T-helper 2 cell treated with Interferon-gamma antibody and Interleukin-4, amounts not matched to agents 100 ng/mL and 5 ng/mL, for 36 hours (primary cell): ENCODE measurements around the gene WDR33. TPM values are rescaled to one million over a fixed set of nuclear protein-coding genes. Genes with fewer than 3 reads are reported as not detected.

Source experiments
- intact Hi-C: fragments of 100-400 bp; cut with micrococcal nuclease; formaldehyde crosslinking; loops from one replicate; pipeline ENCODE4 v1.15.1; 2023
- total RNA-seq: library from RNA; stranded (reverse); gene quantifications from 2 replicates; pipeline ENCODE4 v1.2.3, GENCODE V29; 2022

The WDR33 gene
- total RNA-seq, 1 donor from 2014 or later: 78.3 TPM

DNA sequence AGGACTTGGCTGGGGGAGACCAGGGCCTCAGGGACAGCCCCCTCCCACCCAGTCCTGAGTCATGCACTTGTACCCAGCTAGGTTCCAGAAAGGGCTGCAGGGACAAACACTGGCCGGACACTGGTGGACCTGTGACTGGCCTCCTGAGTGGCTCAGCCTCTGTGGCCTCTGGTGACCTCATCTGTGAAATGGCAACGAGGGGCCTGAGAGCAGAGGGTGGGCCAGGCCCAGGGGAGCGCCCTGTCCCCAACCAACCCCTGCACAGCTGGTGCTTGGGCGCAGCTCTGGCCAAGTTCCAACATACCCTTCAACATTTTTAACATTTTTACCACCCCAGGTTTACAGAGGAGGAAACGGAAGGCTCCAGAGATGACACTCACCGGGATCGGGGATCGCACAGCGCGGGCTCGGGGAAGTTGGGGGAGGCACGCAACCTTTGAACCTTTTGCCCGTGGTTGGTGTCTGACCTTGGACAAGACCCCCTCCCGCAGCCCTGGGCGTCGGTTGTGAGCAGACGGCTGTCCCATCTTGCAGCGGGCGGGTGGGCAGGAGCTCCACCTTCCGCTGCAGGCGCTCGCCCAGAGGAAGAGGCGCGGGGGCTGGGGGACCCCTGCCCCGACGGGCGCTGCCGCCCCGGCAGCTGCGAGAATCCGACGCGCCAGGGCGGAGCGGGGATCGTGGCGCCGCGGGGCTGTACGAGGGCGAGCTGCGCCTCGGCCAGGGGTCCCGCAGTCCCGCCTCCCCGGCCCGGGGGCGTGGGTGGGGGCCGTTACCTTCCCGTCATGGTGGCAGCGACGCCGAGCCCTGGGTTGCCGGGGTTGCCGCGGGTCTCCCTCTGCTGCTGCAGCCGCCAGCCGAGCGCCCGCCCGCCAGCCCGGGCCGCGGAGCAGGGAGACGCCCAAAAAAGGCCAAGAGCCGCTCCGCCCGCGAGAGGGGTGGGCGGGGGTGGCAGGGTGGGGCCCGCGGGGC lies 136.4 kb downstream of the WDR33 start:
- intact Hi-C loops: no loop called here

DNA sequence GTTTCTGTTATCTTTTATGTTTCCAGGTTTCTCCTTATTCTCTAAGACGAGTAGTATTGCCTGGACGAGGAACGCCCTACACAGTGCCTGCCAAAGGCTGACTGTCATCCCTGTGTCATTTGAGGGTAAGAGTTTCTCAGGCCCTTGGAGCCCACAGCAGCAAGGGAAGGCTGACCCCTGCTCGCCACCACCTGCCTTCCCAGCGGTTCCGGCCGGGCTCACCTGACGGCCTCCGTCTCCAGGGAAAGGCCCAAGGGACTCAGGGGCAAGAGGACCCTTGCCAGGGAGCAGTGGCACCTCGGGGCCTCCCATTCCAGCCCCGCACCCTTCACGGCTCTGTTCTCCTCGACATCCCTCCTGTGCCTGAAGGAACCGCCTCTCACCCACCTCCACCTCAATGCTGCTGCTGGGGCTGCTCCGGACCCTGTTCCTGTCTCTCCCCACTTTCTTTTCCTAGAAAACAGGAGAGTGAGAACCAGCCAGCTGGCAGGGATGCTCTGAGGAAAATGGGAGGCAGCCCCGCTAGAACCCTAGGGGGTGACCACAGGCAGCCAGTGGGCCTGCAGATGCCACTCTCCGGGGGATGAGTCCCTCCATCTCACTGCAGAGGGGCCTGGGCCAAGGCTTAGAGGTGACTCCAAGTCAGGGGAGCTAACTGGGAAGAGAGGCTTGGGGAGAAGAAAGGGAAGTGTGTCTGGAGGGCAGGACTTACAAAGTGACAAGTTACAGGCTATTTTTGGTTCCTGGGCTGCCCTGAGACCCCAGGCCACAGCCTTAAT lies 137.5 kb downstream of the WDR33 start:
- intact Hi-C loops: no loop called here

- intact Hi-C loops: no loop called here
Observed at GRCh38 chr2:127672341-127673224, 138.4 kb downstream of the WDR33 start.

GRCh38 chr2:127671557-127672302 lies 139.2 kb downstream of the WDR33 start:
- intact Hi-C loops: no loop called here

- intact Hi-C loops: no loop called here
Observed at GRCh38 chr2:127670957-127671290, 140.0 kb downstream of the WDR33 start.

DNA sequence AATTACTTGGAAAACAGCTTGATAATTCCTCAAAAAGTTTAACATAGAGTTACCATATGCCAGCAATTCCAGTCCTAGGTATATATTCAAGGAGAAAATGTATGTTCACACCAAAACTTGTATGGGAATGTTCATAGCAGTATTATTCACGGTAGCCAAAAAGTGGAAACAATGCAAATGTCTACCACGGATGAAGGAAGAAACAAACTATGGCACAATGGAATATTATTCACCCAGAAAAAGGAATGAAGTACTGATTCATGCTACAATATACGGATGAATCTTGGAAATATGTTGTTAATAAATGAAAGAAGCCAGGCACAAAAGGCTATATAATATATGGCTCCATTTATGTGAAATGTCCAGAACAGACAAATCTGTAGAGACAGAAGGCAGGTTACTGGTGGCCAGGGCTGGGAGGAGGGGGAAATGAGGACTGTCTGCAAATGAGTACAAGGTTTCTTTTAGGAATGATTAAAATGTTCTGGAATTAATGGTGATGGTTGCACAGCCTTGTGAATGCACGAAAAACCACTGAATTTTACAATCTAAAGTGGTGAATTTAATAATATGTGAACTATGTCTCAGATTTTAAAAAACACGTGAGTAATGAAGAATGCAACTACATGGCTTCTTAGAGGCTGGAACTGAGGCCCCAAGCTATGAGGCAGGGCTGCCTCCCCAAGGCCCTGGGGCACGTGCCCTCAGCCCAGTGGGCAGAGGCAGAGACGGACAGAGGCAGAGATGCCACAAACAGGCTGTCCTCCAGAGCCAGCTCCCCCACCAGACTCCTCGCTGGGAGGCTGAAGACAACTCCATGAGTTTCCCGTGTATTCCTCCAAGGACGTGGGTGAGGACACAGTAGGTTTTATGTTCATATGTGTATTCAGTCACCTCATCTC lies 140.7 kb downstream of the WDR33 start:
- intact Hi-C loops: no loop called here

DNA sequence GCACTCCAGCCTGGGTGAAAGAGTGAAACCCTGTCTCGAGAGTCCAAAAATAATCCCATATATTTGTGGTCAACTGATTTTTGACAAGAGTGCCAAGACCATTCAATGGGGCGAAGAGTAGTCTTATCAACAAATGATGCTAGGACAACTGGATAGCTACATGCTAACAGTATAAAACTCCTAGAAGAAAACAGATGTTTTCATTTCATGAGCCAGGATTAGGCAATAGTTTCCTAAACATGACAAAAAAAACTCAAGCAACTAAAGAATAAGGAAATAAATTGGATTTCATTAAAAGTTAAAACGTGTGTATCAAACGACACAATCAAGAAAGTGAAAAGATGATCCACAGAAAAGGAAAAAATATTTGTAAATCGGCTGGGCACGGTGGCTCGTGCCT lies 141.9 kb downstream of the WDR33 start:
- intact Hi-C loops: no loop called here

GRCh38 chr2:127665267-127665893 lies 145.6 kb downstream of the WDR33 start:
- intact Hi-C loops: no loop called here

GRCh38 chr2:127664895-127665225 lies 146.1 kb downstream of the WDR33 start:
- intact Hi-C loops: no loop called here

GRCh38 chr2:127664065-127664894 lies 146.7 kb downstream of the WDR33 start:
- intact Hi-C loops: no loop called here

DNA sequence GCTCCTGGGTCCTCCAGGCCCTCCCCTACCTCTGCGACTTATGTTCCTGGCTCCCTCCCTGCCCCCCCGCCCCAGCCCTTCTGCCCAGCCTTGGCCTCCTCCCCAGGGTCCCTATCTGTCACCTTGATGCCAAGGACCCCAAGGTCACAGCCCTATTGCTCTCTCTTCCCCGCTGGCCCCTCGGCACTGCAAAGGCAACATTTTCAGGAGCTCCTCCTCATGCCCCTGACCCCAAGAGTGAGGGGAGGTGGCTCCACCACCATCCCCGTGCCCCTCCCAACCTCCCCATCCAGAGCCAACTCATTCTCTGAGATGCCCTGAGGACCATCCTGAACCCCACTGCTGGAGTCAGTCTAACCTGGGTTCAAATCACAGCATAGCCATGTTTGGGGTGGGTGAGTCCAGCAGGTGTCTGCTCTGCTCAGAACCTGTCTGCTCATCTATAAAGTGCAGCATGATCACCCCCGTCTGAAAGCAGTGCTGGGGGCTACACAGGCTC lies 147.4 kb downstream of the WDR33 start:
- intact Hi-C loops: no loop called here

DNA sequence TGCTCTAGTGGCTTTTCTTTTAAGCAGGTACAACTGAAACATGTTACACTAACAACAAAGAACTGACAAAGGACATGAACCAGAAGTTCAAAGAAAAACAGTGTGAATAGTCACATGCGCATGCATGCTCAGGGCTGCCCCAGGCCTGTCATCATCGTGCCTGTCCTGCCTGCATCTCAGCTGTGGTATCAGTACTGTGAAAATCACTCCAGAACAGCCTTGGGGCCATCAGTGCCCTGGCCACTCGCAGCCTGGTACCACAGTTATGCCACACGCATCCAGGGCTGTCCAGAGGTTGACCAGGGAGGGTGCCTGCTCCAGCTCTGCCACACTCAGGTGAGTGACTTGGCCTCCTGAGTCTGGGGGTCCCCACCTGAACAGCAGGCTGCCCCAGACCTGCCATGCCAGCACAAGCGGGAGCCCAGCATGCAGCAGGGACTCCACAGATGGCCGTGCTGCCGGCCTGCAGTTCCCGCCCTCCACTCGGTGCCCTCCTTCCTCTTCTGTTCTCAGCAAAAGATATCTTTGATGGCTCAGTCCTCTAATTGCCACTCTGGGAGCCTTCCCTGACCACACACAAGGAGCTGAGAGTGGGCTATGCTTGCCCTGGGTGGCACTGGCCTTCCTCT lies 147.9 kb downstream of the WDR33 start:
- intact Hi-C loops: no loop called here

GRCh38 chr2:127661949-127662510 lies 148.9 kb downstream of the WDR33 start:
- intact Hi-C loops: no loop called here

DNA sequence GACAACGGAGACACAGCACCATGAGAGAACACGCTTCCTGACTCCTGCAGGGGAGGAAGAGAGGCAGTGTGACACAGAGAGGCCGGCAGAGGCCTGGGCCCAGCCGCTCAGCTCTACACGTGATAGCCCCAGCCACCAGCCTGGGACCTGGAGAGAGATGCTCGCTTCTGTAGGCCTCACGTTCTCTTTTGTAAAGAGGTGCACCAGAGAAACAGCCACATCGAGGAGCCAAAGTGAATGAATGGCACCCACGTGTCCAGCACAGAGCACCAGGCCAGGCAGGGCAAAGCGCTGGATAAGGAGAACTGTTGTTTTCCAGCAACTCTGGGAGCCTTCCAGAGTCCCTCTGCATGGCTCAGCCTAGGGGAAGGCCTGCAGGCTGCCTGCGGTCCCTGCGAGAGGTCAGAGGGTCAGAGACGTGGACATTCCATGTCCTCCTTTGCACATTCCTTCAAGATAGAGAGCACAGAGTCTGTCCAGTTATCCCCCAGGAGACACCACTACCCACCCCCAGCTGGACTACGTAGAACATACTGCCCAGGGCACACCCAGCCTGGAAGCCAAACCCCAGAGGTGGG lies 149.8 kb downstream of the WDR33 start:
- intact Hi-C loops: no loop called here

- intact Hi-C loops: no loop called here
Observed at GRCh38 chr2:127660291-127660578, 150.7 kb downstream of the WDR33 start.

DNA sequence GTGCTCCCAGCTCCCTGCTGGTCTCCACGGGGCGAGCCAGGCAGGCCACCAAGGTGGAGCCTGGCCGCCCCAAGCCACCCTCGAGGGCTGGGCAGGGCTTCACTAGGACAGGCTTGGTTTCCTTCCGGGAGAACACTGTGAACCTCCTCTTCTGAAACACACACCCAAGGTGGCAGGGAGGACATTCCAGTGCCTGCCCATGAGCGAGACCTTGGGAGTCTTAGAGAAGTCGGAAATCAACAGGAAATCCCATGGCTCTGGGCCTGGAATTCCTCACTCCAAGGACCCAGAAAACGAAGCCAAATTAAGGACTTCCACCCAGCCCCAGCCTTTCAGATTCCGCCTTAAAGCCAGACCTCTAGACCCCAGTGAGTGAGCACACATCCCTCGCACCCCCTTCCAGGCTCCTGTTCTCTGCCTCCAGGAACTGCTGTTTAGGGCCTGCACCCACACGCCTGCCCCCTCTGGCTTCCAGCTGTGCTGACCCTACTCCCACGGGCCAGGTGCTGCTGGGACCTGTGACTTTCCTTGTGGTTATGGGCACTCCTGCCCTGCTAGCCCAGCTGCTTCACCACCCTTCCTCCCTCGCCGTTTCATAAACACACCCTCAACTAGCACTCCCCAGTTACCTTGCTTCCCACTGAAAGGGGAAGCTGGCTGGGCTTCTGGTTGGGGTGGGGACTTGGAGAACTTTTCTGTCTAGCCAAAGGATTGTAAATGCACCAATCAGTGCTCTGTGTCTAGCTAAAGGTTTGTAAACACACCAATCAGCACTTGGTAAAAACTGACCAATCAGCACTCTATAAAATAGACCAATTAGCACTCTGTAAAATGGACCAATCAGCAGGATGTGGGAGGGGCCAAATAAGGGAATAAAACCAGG lies 151.3 kb downstream of the WDR33 start:
- intact Hi-C loops: no loop called here
